Tibial nerve (tissue), 4 donors: Measurements from ENCODE around the gene MEF2C. TPM values are rescaled to one million over a fixed set of nuclear protein-coding genes. Genes with fewer than 3 reads are reported as not detected.

Source experiments
- DNase-seq, 2 donors: peaks; one replicate each; pipeline ENCODE4 v3.0.0-alpha.2; 2019; ENCODE audit warnings: low spot score in 2 of 2
- H3K27ac ChIP-seq, 4 donors: fragments of 200-600 bp; sonication (generic) in 3 of 4; one replicate each; pipeline ENCODE4 v1.5.1; 2017 to 2019; ENCODE audit warnings: mild to moderate bottlenecking in 1 of 4
- H3K27me3 ChIP-seq, 2 donors: fragments of 200-600 bp; sonication (generic) in 1 of 2; one replicate each; pipeline versions ENCODE4 v1.5.1 to v1.6.0; 2017 to 2019
- H3K36me3 ChIP-seq, 3 donors: fragments of 200-600 bp; sonication (generic); one replicate each; pipeline ENCODE4 v1.5.1; 2018 to 2019
- H3K4me1 ChIP-seq, 4 donors: fragments of 200-600 bp; sonication (generic) in 3 of 4; one replicate each; pipeline ENCODE4 v1.5.1; 2017 to 2019
- H3K4me3 ChIP-seq, 4 donors: fragments of 200-600 bp; sonication (generic) in 3 of 4; one replicate each; pipeline ENCODE4 v1.5.1; 2017 to 2019; ENCODE audit warnings: mild to moderate bottlenecking in 1 of 4, moderate library complexity in 1 of 4
- H3K9me3 ChIP-seq, 4 donors: fragments of 200-600 bp; sonication (generic) in 3 of 4; one replicate each; pipeline ENCODE4 v1.5.1; 2017 to 2019
- CTCF ChIP-seq, 5 experiments: fragments of 200-600 bp in 3 of 5; fragments of 450-650 bp in 2 of 5; sonication (generic) in 3 of 5; IDR thresholded peaks; one replicate each; pipeline ENCODE4 v1.5.1; 2016 to 2019; ENCODE audit warnings: antibody characterized with exemption in 5 of 5, mild to moderate bottlenecking in 3 of 5, moderate library complexity in 2 of 5
- EP300 ChIP-seq, 2 donors: sonication (generic); formaldehyde crosslinking; IDR thresholded peaks; one replicate each; pipeline ENCODE4 v1.6.1; 2017; ENCODE audit warnings: antibody characterized with exemption in 2 of 2, mild to moderate bottlenecking in 1 of 2
- POLR2A ChIP-seq, 2 donors: fragments of 450-650 bp; IDR thresholded peaks; one replicate each; pipeline ENCODE4 v1.6.1; 2017; ENCODE audit warnings: antibody characterized with exemption in 2 of 2, mild to moderate bottlenecking in 2 of 2, moderate library complexity in 2 of 2
- WGBS, 2 donors: methylation state at CpG; one replicate each; pipeline ENCODE4 v1.1.5; 2018; 5-methylcytosine and 5-hydroxymethylcytosine counted together
- total RNA-seq, 4 donors: library from RNA; depleted of rRNA; stranded (reverse); fragments of >200 nt; gene quantifications; one replicate each; pipeline ENCODE4 v1.1.0, GENCODE V29; 2016

MEF2C gene
- total RNA-seq, 4 donors from 2014 or later, result 16.5 to 40.8 (median 29.1) TPM

- peaks cover 0 to 40% (median 0%) of the 10 kb centered on the region in 4 donors for H3K4me1 ChIP-seq
- 87 to 88% methylated on average over 2 of the region's 2 CpGs for WGBS, 2 donors
- no peak for DNase-seq
Measured at GRCh38 chr5:88887342-88887741, 4.4 kb upstream of the MEF2C start.

GRCh38 chr5:88886746-88887341, 3.9 kb upstream of the MEF2C start:
- Histone ChIP-seq H3K36me3 (no peaks in the 10 kb centered on the region), H3K9me3 (no peaks in the 10 kb centered on the region), H3K4me3 (no peak overlapping the region), H3K27ac (peak overlapping the region in 3 of 4 donors; percentile 32 to 89 (median 85)), H3K27me3 (no peaks in the 10 kb centered on the region), H3K4me1 (peaks cover 0 to 40% (median 0%) of the 10 kb centered on the region in 4 donors)
- 72 to 74% methylated on average over 4 of the region's 4 CpGs for WGBS, 2 donors
- no peak for TF ChIP-seq POLR2A (IDR thresholded peaks at IDR 0.05)
- TF ChIP-seq CTCF (IDR thresholded peaks at IDR 0.05), result no peak
- no peak for TF ChIP-seq EP300 (IDR thresholded peaks at IDR 0.05)
- DNase-seq, result no peak

More at GRCh38 chr5:88887342-88887741, 4.4 kb upstream of the MEF2C start:
- Histone ChIP-seq H3K4me3 (no peak overlapping the region), H3K36me3 (no peaks in the 10 kb centered on the region), H3K27ac (peak overlapping the region in 2 of 4 donors; percentile 85 to 89), H3K9me3 (no peaks in the 10 kb centered on the region), H3K27me3 (no peaks in the 10 kb centered on the region)
- TF ChIP-seq POLR2A (IDR thresholded peaks at IDR 0.05) (no peak), EP300 (IDR thresholded peaks at IDR 0.05) (no peak), CTCF (IDR thresholded peaks at IDR 0.05) (no peak)

- Histone ChIP-seq H3K36me3 (no peaks in the 10 kb centered on the region), H3K27me3 (no peaks in the 10 kb centered on the region), H3K9me3 (no peaks in the 10 kb centered on the region), H3K4me1 (peaks cover 0 to 42% (median 0%) of the 10 kb centered on the region in 4 donors), H3K27ac (peak overlapping the region; percentile 32 to 89 (median 60)), H3K4me3 (no peak overlapping the region)
- TF ChIP-seq EP300 (IDR thresholded peaks at IDR 0.05), result no peak
- no peak for TF ChIP-seq POLR2A (IDR thresholded peaks at IDR 0.05)
- TF ChIP-seq CTCF (IDR thresholded peaks at IDR 0.05), result no peak
- no peak for DNase-seq
- 54 to 65% methylated on average over 1 of the region's 1 CpG for WGBS, 2 donors
Measured at GRCh38 chr5:88886252-88886651, 3.3 kb upstream of the MEF2C start.

- Histone ChIP-seq H3K27ac (peak overlapping the region in 3 of 4 donors; percentile 36 to 89 (median 85)), H3K4me1 (peaks cover 0 to 37% (median 0%) of the 10 kb centered on the region in 4 donors), H3K27me3 (no peaks in the 10 kb centered on the region), H3K36me3 (no peaks in the 10 kb centered on the region), H3K4me3 (no peak overlapping the region), H3K9me3 (no peaks in the 10 kb centered on the region)
- no peak for DNase-seq
- 48 to 60% methylated on average over 1 of the region's 1 CpG for WGBS, 2 donors
- TF ChIP-seq EP300 (IDR thresholded peaks at IDR 0.05) (no peak), CTCF (IDR thresholded peaks at IDR 0.05) (no peak), POLR2A (IDR thresholded peaks at IDR 0.05) (no peak)
Measured at GRCh38 chr5:88885002-88885401, 2.0 kb upstream of the MEF2C start.

- DNase-seq, result no peak
- Histone ChIP-seq H3K27me3 (no peaks in the 10 kb centered on the region), H3K4me3 (peak overlapping the region; percentile 51 to 63 (median 52)), H3K4me1 (peaks cover 0 to 33% (median 2%) of the 10 kb centered on the region in 4 donors), H3K9me3 (no peaks in the 10 kb centered on the region), H3K36me3 (no peaks in the 10 kb centered on the region), H3K27ac (peak overlapping the region in 3 of 4 donors; percentile 71 to 89 (median 85))
- TF ChIP-seq EP300 (IDR thresholded peaks at IDR 0.05) (no peak), POLR2A (IDR thresholded peaks at IDR 0.05) (no peak), CTCF (IDR thresholded peaks at IDR 0.05) (no peak)
- 47 to 53% methylated on average over 2 of the region's 2 CpGs for WGBS, 2 donors
Measured at GRCh38 chr5:88884608-88884877, 1.6 kb upstream of the MEF2C start.
